ENCODE data around the gene RAB27A.
A peak's percentile ranks its signal among the peaks of the same experiment; 100 is the strongest.

Gene RAB27A

GRCh38 chr15:55289746-55290527 is at the start of gene RAB27A:
Gene RAB27A, minus strand, starts transcription at chr15:55289813. Its CDS starts 54,879 bp downstream, at chr15:55234934.
- in situ Hi-C loops (cut with MboI; ENCODE audit: low pct_unique_long_range_greater_than_20kb, low sequenced_read_pairs, unreplicated experiment) = loop anchor here (5.0 kb wide), 1 partner anchor 73 kb away; no protein-coding TSS in a partner anchor
- no peak for TF ChIP-seq CTCF (IDR thresholded peaks at IDR 0.05; ENCODE audit: extremely low read depth, insufficient read depth, missing control alignments)
- peak; percentile 91 for DNase-seq (ENCODE audit: low spot score)

GRCh38 chr15:55337160-55337559 is 47.5 kb upstream of the RAB27A start:
- no peak for TF ChIP-seq CTCF (IDR thresholded peaks at IDR 0.05; ENCODE audit: extremely low read depth, insufficient read depth, missing control alignments)
- DNase-seq (ENCODE audit: low spot score) = no peak
- in situ Hi-C loops (cut with MboI; ENCODE audit: low pct_unique_long_range_greater_than_20kb, low sequenced_read_pairs, unreplicated experiment) = no loop called here

GRCh38 chr15:55334997-55335396 is 45.4 kb upstream of the RAB27A start:
- in situ Hi-C loops (cut with MboI; ENCODE audit: low pct_unique_long_range_greater_than_20kb, low sequenced_read_pairs, unreplicated experiment) = no loop called here
- DNase-seq (ENCODE audit: low spot score) = no peak
- no peak for TF ChIP-seq CTCF (IDR thresholded peaks at IDR 0.05; ENCODE audit: extremely low read depth, insufficient read depth, missing control alignments)

GRCh38 chr15:55334371-55334770 is 44.8 kb upstream of the RAB27A start:
- in situ Hi-C loops (cut with MboI; ENCODE audit: low pct_unique_long_range_greater_than_20kb, low sequenced_read_pairs, unreplicated experiment) = no loop called here
- no peak for DNase-seq (ENCODE audit: low spot score)

GRCh38 chr15:55327387-55327786 is 37.8 kb upstream of the RAB27A start:
- no peak for DNase-seq (ENCODE audit: low spot score)
- in situ Hi-C loops (cut with MboI; ENCODE audit: low pct_unique_long_range_greater_than_20kb, low sequenced_read_pairs, unreplicated experiment) = no loop called here
- TF ChIP-seq CTCF (IDR thresholded peaks at IDR 0.05; ENCODE audit: extremely low read depth, insufficient read depth, missing control alignments) = no peak

More at GRCh38 chr15:55334371-55334770, 44.8 kb upstream of the RAB27A start:
- TF ChIP-seq CTCF (IDR thresholded peaks at IDR 0.05; ENCODE audit: extremely low read depth, insufficient read depth, missing control alignments) = no peak

- no peak for TF ChIP-seq CTCF (IDR thresholded peaks at IDR 0.05; ENCODE audit: extremely low read depth, insufficient read depth, missing control alignments)
- in situ Hi-C loops (cut with MboI; ENCODE audit: low pct_unique_long_range_greater_than_20kb, low sequenced_read_pairs, unreplicated experiment) = no loop called here
- DNase-seq (ENCODE audit: low spot score) = no peak
Observed at GRCh38 chr15:55322467-55322866, 32.9 kb upstream of the RAB27A start.

Measured in GM13977 (cell line).